WTC11 (cell line): ENCODE results near the gene CCSER1.

Experiments
- CREB1 ChIP-seq: sonication (generic); formaldehyde crosslinking; IDR thresholded peaks from 2 replicates; pipeline ENCODE4 v1.8.0; 2023; ENCODE audit warnings: mild to moderate bottlenecking, missing genetic modification reagents
- JAZF1 ChIP-seq: fragments of 250-450 bp; sonication (Bioruptor Pico); IDR thresholded peaks from 2 replicates; pipeline ENCODE4 v1.9.0; 2021; ENCODE audit warnings: moderate library complexity, mild to moderate bottlenecking, inconsistent platforms
- PRRX2 ChIP-seq: fragments of 250-450 bp; sonication (Bioruptor Pico); IDR thresholded peaks from 2 replicates; pipeline ENCODE4 v1.8.0; 2021; ENCODE audit warnings: mild to moderate bottlenecking
- SOX15 ChIP-seq: fragments of 250-450 bp; sonication (Bioruptor Pico); IDR thresholded peaks from 2 replicates; pipeline ENCODE4 v1.9.0; 2021; ENCODE audit warnings: mild to moderate bottlenecking
- TF ChIP-seq, protein P1 (sequence below): sonication (generic); formaldehyde crosslinking; IDR thresholded peaks from 2 replicates; pipeline ENCODE4 v1.8.1; 2023; ENCODE audit warnings: mild to moderate bottlenecking, missing genetic modification reagents, moderate library complexity
- TF ChIP-seq, protein P2 (sequence below): fragments of 200-600 bp; IDR thresholded peaks from 2 replicates; pipeline ENCODE4 v1.8.0; 2022; ENCODE audit warnings: antibody characterized with exemption
- TF ChIP-seq, protein P3 (sequence below): sonication (generic); formaldehyde crosslinking; IDR thresholded peaks from 2 replicates; pipeline ENCODE4 v1.8.0; 2022; ENCODE audit warnings: mild to moderate bottlenecking, missing genetic modification reagents
- TF ChIP-seq, protein P4 (sequence below): sonication (generic); formaldehyde crosslinking; IDR thresholded peaks from 2 replicates; pipeline ENCODE4 v1.8.1; 2022; ENCODE audit warnings: mild to moderate bottlenecking, missing genetic modification reagents, moderate library complexity, borderline replicate concordance

DNA sequence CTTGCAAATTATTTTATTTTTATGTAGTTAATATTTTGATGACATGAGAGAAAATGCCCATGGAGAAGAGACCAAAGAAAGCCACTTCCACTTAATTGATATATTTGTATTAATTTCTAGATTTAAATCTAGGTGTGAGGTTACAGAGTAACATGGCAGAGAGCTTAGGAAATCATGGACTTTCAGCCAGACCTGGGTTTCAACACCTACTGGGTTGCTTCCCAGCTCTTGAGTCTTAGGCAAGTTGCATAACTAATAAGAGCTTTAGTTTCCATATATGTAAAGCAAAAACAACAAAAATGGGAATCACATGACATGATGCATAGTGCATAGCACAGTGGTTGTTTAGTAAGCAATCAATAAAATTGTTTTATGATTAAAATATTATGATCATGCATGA lies 413.3 kb downstream of the CCSER1 start:
- TF ChIP-seq, protein P1, sequence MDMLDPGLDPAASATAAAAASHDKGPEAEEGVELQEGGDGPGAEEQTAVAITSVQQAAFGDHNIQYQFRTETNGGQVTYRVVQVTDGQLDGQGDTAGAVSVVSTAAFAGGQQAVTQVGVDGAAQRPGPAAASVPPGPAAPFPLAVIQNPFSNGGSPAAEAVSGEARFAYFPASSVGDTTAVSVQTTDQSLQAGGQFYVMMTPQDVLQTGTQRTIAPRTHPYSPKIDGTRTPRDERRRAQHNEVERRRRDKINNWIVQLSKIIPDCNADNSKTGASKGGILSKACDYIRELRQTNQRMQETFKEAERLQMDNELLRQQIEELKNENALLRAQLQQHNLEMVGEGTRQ (CRISPR knock-in tag): no peak
- TF ChIP-seq, protein P2, sequence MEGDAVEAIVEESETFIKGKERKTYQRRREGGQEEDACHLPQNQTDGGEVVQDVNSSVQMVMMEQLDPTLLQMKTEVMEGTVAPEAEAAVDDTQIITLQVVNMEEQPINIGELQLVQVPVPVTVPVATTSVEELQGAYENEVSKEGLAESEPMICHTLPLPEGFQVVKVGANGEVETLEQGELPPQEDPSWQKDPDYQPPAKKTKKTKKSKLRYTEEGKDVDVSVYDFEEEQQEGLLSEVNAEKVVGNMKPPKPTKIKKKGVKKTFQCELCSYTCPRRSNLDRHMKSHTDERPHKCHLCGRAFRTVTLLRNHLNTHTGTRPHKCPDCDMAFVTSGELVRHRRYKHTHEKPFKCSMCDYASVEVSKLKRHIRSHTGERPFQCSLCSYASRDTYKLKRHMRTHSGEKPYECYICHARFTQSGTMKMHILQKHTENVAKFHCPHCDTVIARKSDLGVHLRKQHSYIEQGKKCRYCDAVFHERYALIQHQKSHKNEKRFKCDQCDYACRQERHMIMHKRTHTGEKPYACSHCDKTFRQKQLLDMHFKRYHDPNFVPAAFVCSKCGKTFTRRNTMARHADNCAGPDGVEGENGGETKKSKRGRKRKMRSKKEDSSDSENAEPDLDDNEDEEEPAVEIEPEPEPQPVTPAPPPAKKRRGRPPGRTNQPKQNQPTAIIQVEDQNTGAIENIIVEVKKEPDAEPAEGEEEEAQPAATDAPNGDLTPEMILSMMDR: no peak
- TF ChIP-seq, protein P3, sequence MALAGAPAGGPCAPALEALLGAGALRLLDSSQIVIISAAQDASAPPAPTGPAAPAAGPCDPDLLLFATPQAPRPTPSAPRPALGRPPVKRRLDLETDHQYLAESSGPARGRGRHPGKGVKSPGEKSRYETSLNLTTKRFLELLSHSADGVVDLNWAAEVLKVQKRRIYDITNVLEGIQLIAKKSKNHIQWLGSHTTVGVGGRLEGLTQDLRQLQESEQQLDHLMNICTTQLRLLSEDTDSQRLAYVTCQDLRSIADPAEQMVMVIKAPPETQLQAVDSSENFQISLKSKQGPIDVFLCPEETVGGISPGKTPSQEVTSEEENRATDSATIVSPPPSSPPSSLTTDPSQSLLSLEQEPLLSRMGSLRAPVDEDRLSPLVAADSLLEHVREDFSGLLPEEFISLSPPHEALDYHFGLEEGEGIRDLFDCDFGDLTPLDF (CRISPR knock-in tag): no peak
- TF ChIP-seq, protein P4, sequence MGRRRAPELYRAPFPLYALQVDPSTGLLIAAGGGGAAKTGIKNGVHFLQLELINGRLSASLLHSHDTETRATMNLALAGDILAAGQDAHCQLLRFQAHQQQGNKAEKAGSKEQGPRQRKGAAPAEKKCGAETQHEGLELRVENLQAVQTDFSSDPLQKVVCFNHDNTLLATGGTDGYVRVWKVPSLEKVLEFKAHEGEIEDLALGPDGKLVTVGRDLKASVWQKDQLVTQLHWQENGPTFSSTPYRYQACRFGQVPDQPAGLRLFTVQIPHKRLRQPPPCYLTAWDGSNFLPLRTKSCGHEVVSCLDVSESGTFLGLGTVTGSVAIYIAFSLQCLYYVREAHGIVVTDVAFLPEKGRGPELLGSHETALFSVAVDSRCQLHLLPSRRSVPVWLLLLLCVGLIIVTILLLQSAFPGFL (CRISPR knock-in tag): no peak
- TF ChIP-seq JAZF1 (CRISPR knock-in tag) (no peak), PRRX2 (CRISPR knock-in tag) (no peak), CREB1 (CRISPR knock-in tag) (no peak), SOX15 (CRISPR knock-in tag) (no peak)
